ENCODE measurements around the gene C1orf226.
"Not testable (repeated sequence)": the region's sequence is repeated elsewhere in the genome, so short reads cannot be mapped to it uniquely, and the experiment has no call there.

Gene C1orf226

GRCh38 chr1:162381383-162381782, at the start of gene C1orf226:
TSS of gene C1orf226 (plus strand) at chr1:162381728. CDS start at chr1:162381902, 174 bp downstream.
- DNase-seq (ENCODE audit: low spot score in 2 of 2) (no peak), ATAC-seq (no peak)
- Mint-ChIP-seq H3K4me1 (no peaks in the 10 kb centered on the region), H3K36me3 (no peaks in the 10 kb centered on the region), H3K4me3 (no peak within 1 kb of the TSS), H3K9me3 (no peaks in the 10 kb centered on the region), H3K27ac (no peak within 1 kb of the TSS)

- no peaks in the 10 kb centered on the region for H3K36me3 Mint-ChIP-seq
- no peaks in the 10 kb centered on the region for H3K9me3 Mint-ChIP-seq
- H3K4me3 Mint-ChIP-seq: no peak overlapping the region
- DNase-seq (ENCODE audit: low spot score in 2 of 2) (no peak), ATAC-seq (no peak)
- H3K27ac Mint-ChIP-seq: no peak overlapping the region
- no peaks in the 10 kb centered on the region for H3K4me1 Mint-ChIP-seq
Observed at GRCh38 chr1:162333991-162334390, 47.5 kb upstream of the C1orf226 start.

GRCh38 chr1:162335126-162335525, 46.4 kb upstream of the C1orf226 start:
- Mint-ChIP-seq H3K4me3 (no peak overlapping the region), H3K27ac (no peak overlapping the region), H3K4me1 (no peaks in the 10 kb centered on the region), H3K9me3 (no peaks in the 10 kb centered on the region), H3K36me3 (no peaks in the 10 kb centered on the region)
- no peak for ATAC-seq
- DNase-seq (ENCODE audit: low spot score in 2 of 2): no peak

GRCh38 chr1:162336621-162337285, 44.8 kb upstream of the C1orf226 start:
- H3K4me1 Mint-ChIP-seq: no peaks in the 10 kb centered on the region
- ATAC-seq (no peak), DNase-seq (ENCODE audit: low spot score in 2 of 2) (no peak)
- H3K27ac Mint-ChIP-seq: no peak overlapping the region
- H3K4me3 Mint-ChIP-seq: no peak overlapping the region
- H3K9me3 Mint-ChIP-seq: no peaks in the 10 kb centered on the region
- no peaks in the 10 kb centered on the region for H3K36me3 Mint-ChIP-seq

GRCh38 chr1:162342452-162342983, 39.0 kb upstream of the C1orf226 start:
- Mint-ChIP-seq H3K4me1 (no peaks in the 10 kb centered on the region), H3K4me3 (no peak overlapping the region)
- no peak for DNase-seq (ENCODE audit: low spot score in 2 of 2)

GRCh38 chr1:162343470-162343869, 38.1 kb upstream of the C1orf226 start:
- no peaks in the 10 kb centered on the region for H3K4me1 Mint-ChIP-seq
- no peak for ATAC-seq
- H3K27ac Mint-ChIP-seq: no peak overlapping the region
- H3K36me3 Mint-ChIP-seq: no peaks in the 10 kb centered on the region
- no peak overlapping the region for H3K4me3 Mint-ChIP-seq
- no peaks in the 10 kb centered on the region for H3K9me3 Mint-ChIP-seq
- DNase-seq (ENCODE audit: low spot score in 2 of 2): no peak

More at GRCh38 chr1:162342452-162342983, 39.0 kb upstream of the C1orf226 start:
- ATAC-seq: no peak
- H3K27ac Mint-ChIP-seq: no peak overlapping the region
- H3K36me3 Mint-ChIP-seq: no peaks in the 10 kb centered on the region
- H3K9me3 Mint-ChIP-seq: no peaks in the 10 kb centered on the region

GRCh38 chr1:162347281-162347680, 34.2 kb upstream of the C1orf226 start:
- H3K27ac Mint-ChIP-seq: no peak overlapping the region
- no peaks in the 10 kb centered on the region for H3K4me1 Mint-ChIP-seq
- H3K36me3 Mint-ChIP-seq: no peaks in the 10 kb centered on the region
- ATAC-seq (no peak), DNase-seq (ENCODE audit: low spot score in 2 of 2) (no peak)
- no peaks in the 10 kb centered on the region for H3K9me3 Mint-ChIP-seq
- H3K4me3 Mint-ChIP-seq: no peak overlapping the region

GRCh38 chr1:162349635-162350330, 31.7 kb upstream of the C1orf226 start:
- H3K4me3 Mint-ChIP-seq: no peak overlapping the region
- ATAC-seq (no peak), DNase-seq (ENCODE audit: low spot score in 2 of 2) (no peak)
- no peak overlapping the region for H3K27ac Mint-ChIP-seq
- H3K9me3 Mint-ChIP-seq: no peaks in the 10 kb centered on the region
- H3K36me3 Mint-ChIP-seq: no peaks in the 10 kb centered on the region
- no peaks in the 10 kb centered on the region for H3K4me1 Mint-ChIP-seq

GRCh38 chr1:162351246-162351842, 30.2 kb upstream of the C1orf226 start:
- no peak overlapping the region for H3K4me3 Mint-ChIP-seq
- H3K36me3 Mint-ChIP-seq: no peaks in the 10 kb centered on the region
- ATAC-seq (no peak), DNase-seq (ENCODE audit: low spot score in 2 of 2) (no peak)
- no peaks in the 10 kb centered on the region for H3K4me1 Mint-ChIP-seq
- no peaks in the 10 kb centered on the region for H3K9me3 Mint-ChIP-seq
- H3K27ac Mint-ChIP-seq: no peak overlapping the region

- not testable (repeated sequence) for H3K36me3 Mint-ChIP-seq; ATAC-seq; H3K27ac Mint-ChIP-seq; H3K4me3 Mint-ChIP-seq; DNase-seq (ENCODE audit: low spot score in 2 of 2); H3K4me1 Mint-ChIP-seq; H3K9me3 Mint-ChIP-seq
Observed at GRCh38 chr1:162351874-162352273, 29.7 kb upstream of the C1orf226 start.

- Mint-ChIP-seq H3K4me3 (no peak overlapping the region), H3K36me3 (no peaks in the 10 kb centered on the region), H3K27ac (no peak overlapping the region), H3K4me1 (no peaks in the 10 kb centered on the region), H3K9me3 (no peaks in the 10 kb centered on the region)
- ATAC-seq: no peak
- DNase-seq (ENCODE audit: low spot score in 2 of 2): no peak
Observed at GRCh38 chr1:162353078-162353477, 28.4 kb upstream of the C1orf226 start.

GRCh38 chr1:162353702-162354101, 27.8 kb upstream of the C1orf226 start:
- DNase-seq (ENCODE audit: low spot score in 2 of 2): no peak
- Mint-ChIP-seq H3K9me3 (no peaks in the 10 kb centered on the region), H3K36me3 (no peaks in the 10 kb centered on the region), H3K4me1 (no peaks in the 10 kb centered on the region), H3K4me3 (no peak overlapping the region), H3K27ac (no peak overlapping the region)
- no peak for ATAC-seq

GRCh38 chr1:162357681-162358266, 23.8 kb upstream of the C1orf226 start:
- no peak overlapping the region for H3K4me3 Mint-ChIP-seq
- no peaks in the 10 kb centered on the region for H3K9me3 Mint-ChIP-seq
- no peak overlapping the region for H3K27ac Mint-ChIP-seq
- H3K4me1 Mint-ChIP-seq: no peaks in the 10 kb centered on the region
- no peak for ATAC-seq
- no peak for DNase-seq (ENCODE audit: low spot score in 2 of 2)
- H3K36me3 Mint-ChIP-seq: no peaks in the 10 kb centered on the region

- H3K4me1 Mint-ChIP-seq: no peaks in the 10 kb centered on the region
- no peak overlapping the region for H3K27ac Mint-ChIP-seq
- no peaks in the 10 kb centered on the region for H3K36me3 Mint-ChIP-seq
- no peak overlapping the region for H3K4me3 Mint-ChIP-seq
- DNase-seq (ENCODE audit: low spot score in 2 of 2): no peak
- no peaks in the 10 kb centered on the region for H3K9me3 Mint-ChIP-seq
- no peak for ATAC-seq
Observed at GRCh38 chr1:162358928-162359327, 22.6 kb upstream of the C1orf226 start.

- no peak for DNase-seq (ENCODE audit: low spot score in 2 of 2)
- H3K9me3 Mint-ChIP-seq: no peaks in the 10 kb centered on the region
- H3K27ac Mint-ChIP-seq: no peak overlapping the region
- no peak for ATAC-seq
- no peak overlapping the region for H3K4me3 Mint-ChIP-seq
- H3K4me1 Mint-ChIP-seq: no peaks in the 10 kb centered on the region
- H3K36me3 Mint-ChIP-seq: no peaks in the 10 kb centered on the region
Observed at GRCh38 chr1:162359523-162360236, 21.8 kb upstream of the C1orf226 start.

Measured in stimulated activated effector memory CD8-positive, alpha-beta T cell treated with anti-CD3 and anti-CD28 coated beads, Interleukin-12 subunit alpha, Interleukin-12 subunit beta, amount 100 ng/mL, for 72 hours (primary cell).